OCI-M1 (cell line): ENCODE results near the gene COMMD3.

ENCODE experiments used
- DNase-seq: peaks from one replicate; lab custom pipeline; 2025; lab: John Stamatoyannopoulos, UW

The COMMD3 gene

DNA sequence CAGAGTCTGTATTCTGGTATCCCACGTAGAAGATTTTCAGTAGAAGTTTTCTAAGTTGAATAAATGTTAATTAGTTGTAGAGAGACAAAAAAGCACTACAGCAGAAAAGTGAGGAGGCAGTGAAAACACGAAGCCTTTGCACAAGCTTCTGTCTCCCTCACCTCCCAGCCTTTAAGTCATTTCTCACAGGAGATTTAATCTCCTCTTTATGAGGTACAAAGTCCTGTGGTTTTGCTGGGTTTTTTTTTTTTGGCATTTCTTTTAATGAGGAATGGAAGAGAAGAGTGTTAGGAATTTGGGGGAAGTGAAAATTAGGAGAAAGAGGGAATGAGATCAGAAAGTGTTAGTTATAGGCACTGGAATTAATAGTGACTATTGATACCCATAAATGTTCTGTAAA lies 50.6 kb downstream of the COMMD3 start:
- DNase-seq, result peak; percentile 55

DNA sequence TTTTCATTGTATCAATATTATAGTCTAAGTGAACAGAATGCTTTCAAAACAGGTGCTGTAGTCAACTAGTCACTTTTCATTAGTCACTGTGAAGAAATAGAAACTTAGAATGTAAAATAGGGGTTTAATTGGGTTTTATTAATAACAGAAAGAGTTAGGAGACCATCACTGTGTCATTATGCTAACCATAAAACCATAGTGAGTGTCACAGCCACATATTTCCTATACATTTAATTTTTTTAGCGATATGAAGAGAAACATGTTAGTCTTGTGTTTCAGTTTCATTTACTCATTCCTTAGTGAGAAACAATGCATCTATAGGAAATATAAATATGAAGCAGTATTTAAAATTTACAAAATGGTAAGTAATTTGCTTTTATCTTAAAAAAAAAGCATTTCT lies 51.3 kb downstream of the COMMD3 start:
- DNase-seq, result no peak

DNA sequence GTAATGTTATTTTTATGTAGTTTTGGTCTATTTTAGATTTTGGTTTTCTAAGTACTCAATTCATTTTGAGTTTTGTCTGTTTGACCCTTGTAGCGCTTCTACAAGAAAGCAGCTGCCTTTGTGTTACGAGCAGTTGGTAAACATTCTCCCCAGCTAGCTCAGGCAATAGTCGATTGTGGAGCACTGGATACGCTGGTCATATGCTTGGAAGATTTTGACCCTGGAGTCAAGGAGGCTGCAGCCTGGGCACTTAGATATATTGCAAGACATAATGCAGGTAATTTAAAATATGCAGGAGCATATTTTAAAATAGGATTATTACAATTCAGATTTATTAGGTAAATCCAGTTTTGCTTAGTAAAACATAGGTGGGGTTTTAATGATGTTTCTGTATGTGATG lies 52.2 kb downstream of the COMMD3 start:
- no peak for DNase-seq

DNA sequence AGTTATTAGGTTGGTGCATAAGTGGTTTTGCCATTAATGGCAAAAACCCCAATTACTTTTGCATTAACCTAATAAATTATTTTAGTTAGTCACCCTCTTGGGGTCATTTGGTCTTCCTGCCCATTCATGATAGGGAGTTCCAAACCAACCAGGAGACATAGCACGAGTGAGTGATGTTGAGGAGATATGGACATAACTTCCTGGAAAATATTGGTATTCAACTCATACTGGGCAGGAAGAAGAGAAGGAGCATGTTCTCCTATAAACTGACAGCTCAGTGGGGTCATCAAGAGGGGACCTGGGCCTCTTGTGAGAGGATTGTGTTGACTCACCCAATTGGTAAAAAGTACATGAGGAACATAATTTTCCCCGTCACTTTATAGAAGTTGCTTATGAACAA lies 52.8 kb downstream of the COMMD3 start:
- DNase-seq, result no peak

DNA sequence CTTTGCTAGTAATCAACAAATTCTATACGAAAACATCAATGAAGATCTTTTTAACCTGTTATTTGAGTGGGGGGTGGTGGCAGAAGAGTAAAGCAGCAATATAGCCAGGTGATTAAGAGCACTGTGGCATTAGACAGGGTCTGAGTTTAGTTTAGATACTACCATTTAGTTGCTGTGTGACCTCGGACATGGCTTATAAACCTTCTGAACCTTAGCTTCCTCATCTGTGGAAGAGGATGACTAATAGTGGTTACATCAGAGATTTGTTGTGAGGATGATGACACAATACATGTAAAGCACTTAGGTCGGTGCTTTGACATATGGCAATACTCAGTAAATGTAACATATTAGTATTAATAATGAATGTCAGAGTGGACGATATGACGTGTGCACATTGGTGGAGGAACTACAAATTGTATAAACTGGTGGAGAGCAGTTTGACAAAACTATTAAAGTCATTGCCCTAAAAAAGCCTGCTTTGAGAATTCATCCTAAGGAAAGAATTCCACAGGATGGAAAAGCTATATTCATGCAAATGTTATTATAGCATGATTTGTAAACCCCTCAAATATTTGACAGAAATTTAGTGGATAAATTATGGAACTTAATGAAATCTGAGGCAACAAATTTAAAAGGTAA lies 53.4 kb downstream of the COMMD3 start:
- DNase-seq, result peak; percentile 65
